Heart right ventricle (tissue), 16 donors: Measurements from ENCODE around the gene PLCXD1. TPM values are rescaled to one million over a fixed set of nuclear protein-coding genes. Genes with fewer than 3 reads are reported as not detected.
"Not testable (repeated sequence)": the region's sequence is repeated elsewhere in the genome, so short reads cannot be mapped to it uniquely, and the experiment has no call there.

ENCODE experiments used
- ATAC-seq, 8 donors: fragments of 200-7000 bp; cut with Tn5 transposase; one replicate each; pipeline ENCODE4 v1.9.1; 2020; ENCODE audit warnings: mild to moderate bottlenecking in 8 of 8, moderate library complexity in 8 of 8, moderate number of reproducible peaks in 1 of 8
- DNase-seq, 2 donors: peaks; one replicate each; pipeline ENCODE4 v3.0.0-alpha.2; 2020
- H3K27ac ChIP-seq, 10 donors: fragments of 200-600 bp; sonication (generic) in 2 of 10; one replicate each; pipeline versions ENCODE4 v1.5.0 to v1.8.0; 2020 to 2022; ENCODE audit warnings: mild to moderate bottlenecking in 3 of 10
- H3K27me3 ChIP-seq, 7 donors: fragments of 200-600 bp; one replicate each; pipeline ENCODE4 v1.8.0; 2021 to 2022; ENCODE audit warnings: mild to moderate bottlenecking in 2 of 7
- H3K36me3 ChIP-seq, 9 donors: fragments of 200-600 bp; sonication (generic) in 1 of 9; one replicate each; pipeline versions ENCODE4 v1.5.0 to v1.8.0; 2020 to 2022; ENCODE audit warnings: mild to moderate bottlenecking in 2 of 9
- H3K4me1 ChIP-seq, 9 donors: fragments of 200-600 bp; sonication (generic) in 1 of 9; one replicate each; pipeline versions ENCODE4 v1.5.0 to v1.8.0; 2020 to 2022; ENCODE audit warnings: mild to moderate bottlenecking in 4 of 9
- H3K4me3 ChIP-seq, 10 donors: fragments of 200-600 bp; sonication (generic) in 2 of 10; one replicate each; pipeline versions ENCODE4 v1.5.0 to v1.8.0; 2020 to 2022; ENCODE audit warnings: mild to moderate bottlenecking in 7 of 10, moderate library complexity in 2 of 10
- H3K9me3 ChIP-seq, 11 donors: fragments of 200-600 bp in 10 of 11; sonication (generic) in 2 of 11; one replicate each; pipeline versions ENCODE4 v1.5.0 to v1.8.0; 2013 to 2022; ENCODE audit warnings: mild to moderate bottlenecking in 2 of 11, control low read depth in 1 of 11, moderate library complexity in 1 of 11
- CTCF ChIP-seq, 9 donors: fragments of 200-600 bp; sonication (generic) in 2 of 9; IDR thresholded peaks; one replicate each; pipeline versions ENCODE4 v1.5.0 to v1.8.0; 2021 to 2022; ENCODE audit warnings: antibody characterized with exemption in 9 of 9, mild to moderate bottlenecking in 5 of 9, moderate library complexity in 1 of 9
- WGBS, 2 donors: extraction: QIAGEN DNeasy Blood & Tissue Kit; methylation state at CpG; one replicate each; pipeline ENCODE4 v1.1.7; 2013; ENCODE audit warnings: inconsistent platforms in 1 of 2; 5-methylcytosine and 5-hydroxymethylcytosine counted together
- intact Hi-C, 10 donors: fragments of 100-400 bp; cut with DNase I; formaldehyde crosslinking; loops; one replicate each; pipeline versions ENCODE4 v1.11.1 to v1.14.2; 2022
- polyA plus RNA-seq, 2 donors: library from polyadenylated mRNA; stranded (reverse); fragments of 200-250 nt; gene quantifications; one replicate each; pipeline ENCODE4 v1.2.3, GENCODE V29; 2013
- total RNA-seq, 10 donors: library from RNA; stranded (reverse); fragmentation: NEBNext Ultra II Directional in 3 of 10; extraction: Animal tissue kit (Norgen Biotek cat#: 25700) in 3 of 10; gene quantifications; one replicate each; pipeline versions ENCODE4 v1.2.1 to v1.2.4, GENCODE V29; 2021 to 2023
- donor health status: Arrhythmogenic right ventricular cardiomyopathy.
- donor health status: ischemic (EF 13 %, LVEDD 7.1; RV severe dilation, severe dysfunction).
- donor health status: healthy with polysubstance abuse.
- donor health status: DM: no; HTN: yes; CAD: no.
- donor health status: DM: no; HTN: no; CAD: no.
- donor health status: ischemic (EF 25% LVEDD 6.9; RV normal size, moderate dysfunction).
- donor health status: ischemic (EF 25% LVEDD 5.7; RV mildly dilated, moderate dysfunction).
- donor health status: healthy.
- donor health status: DM: yes; HTN: yes; CAD: no.
- donor health status: Ischemic cardiomyopathy.
- donor health status: ischemic (EF 35%, LVEDD 5.7; RV mildly dilated, moderate dysfunction).
- donor health status: nonischemic (EF 11% LVEDD 7.7; RV severe dilation, severe dysfunction).
- donor health status: DM: yes; HTN: yes; CAD: no.
- donor health status: PGD.
- donor health status: ischemic (EF 29% LVEDD 5.4; RV normal size, mild dysfunction).
- donor health status: nonischemic (EF 23%, LVEDD 6.1; RV moderate dilation, normal function).

Gene PLCXD1
- total and polyA plus RNA-seq, 12 donors = 1.9 to 19.9 (median 2.8) TPM

GRCh38 chrX:259692-260355 is 21.4 kb upstream of the PLCXD1 start:
- no peak for TF ChIP-seq CTCF (IDR thresholded peaks at IDR 0.05)
- H3K9me3 ChIP-seq = no peaks in the 10 kb centered on the region
- intact Hi-C loops = no loop called here
- ATAC-seq (no peak), DNase-seq (no peak)
- H3K27me3 ChIP-seq = peaks cover 0 to 3% (median 0%) of the 10 kb centered on the region in 7 donors
- H3K36me3 ChIP-seq = no peaks in the 10 kb centered on the region
- 71% methylated on average over 21 of the region's 21 CpGs for WGBS, 2 donors
- no peak overlapping the region for H3K4me3 ChIP-seq
- H3K4me1 ChIP-seq = peaks cover 0 to 20% (median 0%) of the 10 kb centered on the region in 9 donors
- no peak overlapping the region for H3K27ac ChIP-seq

- peaks cover 0 to 20% (median 0%) of the 10 kb centered on the region in 9 donors for H3K4me1 ChIP-seq
- H3K36me3 ChIP-seq = no peaks in the 10 kb centered on the region
- intact Hi-C loops = no loop called here
- no peak for TF ChIP-seq CTCF (IDR thresholded peaks at IDR 0.05)
- no peaks in the 10 kb centered on the region for H3K9me3 ChIP-seq
- H3K4me3 ChIP-seq = peak overlapping the region in 1 of 10 donors; percentile 10
- peaks cover 0 to 3% (median 0%) of the 10 kb centered on the region in 7 donors for H3K27me3 ChIP-seq
- 45 to 51% methylated on average over 32 of the region's 32 CpGs for WGBS, 2 donors
- H3K27ac ChIP-seq = no peak overlapping the region
- peak; percentile 34 to 43 for DNase-seq
- ATAC-seq = peak in 5 of 8 donors; percentile 38 to 72 (median 48)
Measured at GRCh38 chrX:261167-261918, 19.8 kb upstream of the PLCXD1 start.

GRCh38 chrX:261919-262352 is 19.2 kb upstream of the PLCXD1 start:
- Histone ChIP-seq H3K27me3 (peaks cover 0 to 3% (median 0%) of the 10 kb centered on the region in 7 donors), H3K4me1 (peaks cover 0 to 20% (median 0%) of the 10 kb centered on the region in 9 donors), H3K36me3 (no peaks in the 10 kb centered on the region), H3K4me3 (peak overlapping the region in 1 of 10 donors; percentile 10), H3K9me3 (no peaks in the 10 kb centered on the region), H3K27ac (no peak overlapping the region)
- TF ChIP-seq CTCF (IDR thresholded peaks at IDR 0.05) = no peak
- intact Hi-C loops = no loop called here
- peak in 2 of 8 donors; percentile 11 to 65 for ATAC-seq
- WGBS, 2 donors = 71 to 77% methylated on average over 12 of the region's 12 CpGs
- DNase-seq = no peak

- intact Hi-C loops = no loop called here
- no peaks in the 10 kb centered on the region for H3K9me3 ChIP-seq
- H3K4me3 ChIP-seq = no peak overlapping the region
- H3K27me3 ChIP-seq = peaks cover 0 to 3% (median 0%) of the 10 kb centered on the region in 7 donors
- H3K36me3 ChIP-seq = no peaks in the 10 kb centered on the region
- ATAC-seq (no peak), DNase-seq (no peak)
- peaks cover 0 to 20% (median 0%) of the 10 kb centered on the region in 9 donors for H3K4me1 ChIP-seq
- WGBS, 2 donors = 72 to 80% methylated on average over 13 of the region's 13 CpGs
- no peak for TF ChIP-seq CTCF (IDR thresholded peaks at IDR 0.05)
- H3K27ac ChIP-seq = no peak overlapping the region
Measured at GRCh38 chrX:262381-262909, 18.7 kb upstream of the PLCXD1 start.

- H3K27me3 ChIP-seq, ATAC-seq, H3K36me3 ChIP-seq, H3K4me3 ChIP-seq, intact Hi-C loops, DNase-seq, H3K27ac ChIP-seq, H3K9me3 ChIP-seq: not testable (repeated sequence)
- 92 to 95% methylated on average over 16 of the region's 16 CpGs for WGBS, 2 donors
- peaks cover 0 to 20% (median 0%) of the 10 kb centered on the region in 9 donors for H3K4me1 ChIP-seq
Measured at GRCh38 chrX:264006-264405, 17.2 kb upstream of the PLCXD1 start.
